Prostate gland (tissue), 2 donors: ENCODE measurements around the gene CTXND1. TPM values are rescaled to one million over a fixed set of nuclear protein-coding genes. Genes with fewer than 3 reads are reported as not detected.

Experiments
- DNase-seq: peaks from one replicate; pipeline ENCODE4 v3.0.0-alpha.2; 2019; ENCODE audit warnings: low spot score
- H3K27ac ChIP-seq, 2 donors: fragments of 200-600 bp; sonication (generic); 2 replicates each; pipeline ENCODE4 v1.5.1; 2017 to 2019
- H3K27me3 ChIP-seq: fragments of 200-600 bp; sonication (generic); replicated peaks from 2 replicates; pipeline ENCODE4 v1.5.1; 2019; ENCODE audit not compliant: insufficient read depth
- H3K36me3 ChIP-seq, 2 donors: fragments of 200-600 bp; sonication (generic); 1 replicate in 1 of 2; 2 replicates in 1 of 2; pipeline versions ENCODE4 v1.5.1 to v1.8.1; 2017 to 2019
- H3K4me1 ChIP-seq: fragments of 200-600 bp; sonication (generic); replicated peaks from 2 replicates; pipeline ENCODE4 v1.5.1; 2019
- H3K4me3 ChIP-seq, 2 donors: fragments of 200-600 bp; sonication (generic); 2 replicates each; pipeline ENCODE4 v1.5.1; 2017 to 2019
- H3K9me3 ChIP-seq: fragments of 200-600 bp; sonication (generic); 2 replicates; pipeline ENCODE4 v1.5.1; 2017
- CTCF ChIP-seq, 4 experiments: fragments of 200-600 bp in 2 of 4; fragments of 450-650 bp in 2 of 4; sonication (generic) in 2 of 4; IDR thresholded peaks; 1 replicate in 3 of 4; 2 replicates in 1 of 4; pipeline ENCODE4 v1.5.1; 2016 to 2019; ENCODE audit warnings: antibody characterized with exemption in 4 of 4, mild to moderate bottlenecking in 2 of 4, moderate library complexity in 2 of 4
- POLR2A ChIP-seq: fragments of 450-650 bp; IDR thresholded peaks from one replicate; pipeline ENCODE4 v1.6.1; 2016; ENCODE audit warnings: antibody characterized with exemption, mild to moderate bottlenecking
- POLR2AphosphoS5 ChIP-seq: sonication (generic); formaldehyde crosslinking; IDR thresholded peaks from one replicate; pipeline ENCODE4 v1.6.1; 2017; ENCODE audit warnings: antibody characterized with exemption
- WGBS: methylation state at CpG from one replicate; pipeline ENCODE4 v1.1.5; 2018; 5-methylcytosine and 5-hydroxymethylcytosine counted together
- intact Hi-C: fragments of 100-400 bp; cut with DNase I; formaldehyde crosslinking; loops from one replicate; pipeline ENCODE4 v1.14.2; 2022
- total RNA-seq, 2 donors: library from RNA; depleted of rRNA; stranded (reverse); fragments of >200 nt; gene quantifications; one replicate each; pipeline ENCODE4 v1.1.0, GENCODE V29; 2016

CTXND1 gene
- total RNA-seq, 2 donors from 2014 or later, result 0.96 TPM; not detected in 1

DNA sequence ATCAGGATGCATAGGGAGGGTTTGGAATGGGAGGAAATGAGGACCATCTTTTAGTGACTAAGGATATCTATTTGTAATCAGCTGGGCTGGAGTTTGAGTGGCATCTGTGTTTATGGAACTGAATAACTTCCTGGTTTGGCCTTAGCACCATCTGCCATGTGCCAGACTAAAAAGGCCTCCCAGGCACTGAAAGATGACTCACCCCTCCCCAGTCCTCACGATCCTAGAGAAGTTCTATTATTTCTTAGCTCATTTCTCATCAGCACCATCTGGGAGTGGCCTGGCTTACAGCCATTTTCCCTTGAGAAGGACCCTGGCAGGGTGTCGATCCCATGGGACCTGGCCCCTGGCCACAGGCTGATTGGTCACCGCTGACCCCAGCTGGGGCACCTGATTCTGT lies 23.9 kb upstream of the CTXND1 start:
- TF ChIP-seq CTCF (IDR thresholded peaks at IDR 0.05) (no peak), POLR2A (no peak), POLR2AphosphoS5 (no peak)
- intact Hi-C loops, result no loop called here
- no peaks in the 10 kb centered on the region for H3K4me1 ChIP-seq
- H3K36me3 ChIP-seq, result no peaks in the 10 kb centered on the region
- 57% methylated on average over 3 of the region's 3 CpGs for WGBS
- H3K4me3 ChIP-seq, result no peak overlapping the region
- no peaks in the 10 kb centered on the region for H3K9me3 ChIP-seq
- DNase-seq, result no peak
- H3K27me3 ChIP-seq, result no peaks in the 10 kb centered on the region
- no peak overlapping the region for H3K27ac ChIP-seq

DNA sequence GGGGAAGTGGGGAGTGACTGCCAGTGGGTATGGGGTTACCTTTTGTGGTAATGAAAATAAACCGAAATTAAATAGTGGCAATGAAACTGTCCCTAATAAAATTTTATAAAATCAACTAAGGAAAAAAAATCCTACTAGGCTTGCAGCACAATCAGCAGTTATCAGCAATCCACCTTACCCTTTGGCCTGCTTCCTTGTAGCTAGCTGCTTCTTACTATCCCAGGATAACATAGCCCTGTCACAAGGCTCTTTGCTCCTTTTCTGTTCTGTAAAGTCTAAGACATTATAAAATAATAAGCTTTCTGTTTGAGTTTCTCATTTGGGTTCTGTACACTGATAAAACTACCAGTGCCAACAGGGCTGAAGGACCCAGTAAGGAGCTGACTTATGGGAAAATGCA lies 23.0 kb upstream of the CTXND1 start:
- H3K27me3 ChIP-seq, result no peaks in the 10 kb centered on the region
- TF ChIP-seq POLR2A, result no peak
- TF ChIP-seq POLR2AphosphoS5, result no peak
- no peak for TF ChIP-seq CTCF (IDR thresholded peaks at IDR 0.05)
- DNase-seq, result no peak

DNA sequence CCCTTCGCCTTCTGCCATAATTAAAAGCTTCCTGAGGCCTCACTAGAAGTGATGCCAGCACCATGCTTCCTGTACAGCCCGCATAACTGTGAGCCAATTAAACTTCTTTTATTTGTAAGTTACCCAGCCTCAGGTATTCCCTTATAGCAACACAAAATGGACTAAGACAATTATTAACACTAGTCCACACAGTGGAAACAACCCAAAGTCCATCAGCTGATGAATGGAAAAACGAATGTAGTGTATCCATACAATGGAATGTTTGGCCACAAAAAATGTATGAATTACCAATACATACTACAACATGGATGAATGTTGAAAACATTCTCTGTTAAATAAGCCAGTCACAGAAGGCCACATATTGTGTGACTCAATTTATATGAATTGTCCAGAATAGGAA lies 22.5 kb upstream of the CTXND1 start:
- intact Hi-C loops, result no loop called here
- no peaks in the 10 kb centered on the region for H3K9me3 ChIP-seq
- no peak for DNase-seq
- TF ChIP-seq CTCF (IDR thresholded peaks at IDR 0.05) (no peak), POLR2A (no peak), POLR2AphosphoS5 (no peak)
- no peak overlapping the region for H3K27ac ChIP-seq
- H3K27me3 ChIP-seq, result no peaks in the 10 kb centered on the region
- WGBS, result 79% methylated on average over 3 of the region's 3 CpGs
- no peak overlapping the region for H3K4me3 ChIP-seq
- H3K4me1 ChIP-seq, result no peaks in the 10 kb centered on the region
- H3K36me3 ChIP-seq, result no peaks in the 10 kb centered on the region

More for the DNA sequence above, 23.0 kb upstream of the CTXND1 start:
- Histone ChIP-seq H3K9me3 (no peaks in the 10 kb centered on the region), H3K4me3 (no peak overlapping the region), H3K36me3 (no peaks in the 10 kb centered on the region), H3K27ac (no peak overlapping the region), H3K4me1 (no peaks in the 10 kb centered on the region)
- intact Hi-C loops, result no loop called here
- WGBS, result 51% methylated on average over 1 of the region's 1 CpG

DNA sequence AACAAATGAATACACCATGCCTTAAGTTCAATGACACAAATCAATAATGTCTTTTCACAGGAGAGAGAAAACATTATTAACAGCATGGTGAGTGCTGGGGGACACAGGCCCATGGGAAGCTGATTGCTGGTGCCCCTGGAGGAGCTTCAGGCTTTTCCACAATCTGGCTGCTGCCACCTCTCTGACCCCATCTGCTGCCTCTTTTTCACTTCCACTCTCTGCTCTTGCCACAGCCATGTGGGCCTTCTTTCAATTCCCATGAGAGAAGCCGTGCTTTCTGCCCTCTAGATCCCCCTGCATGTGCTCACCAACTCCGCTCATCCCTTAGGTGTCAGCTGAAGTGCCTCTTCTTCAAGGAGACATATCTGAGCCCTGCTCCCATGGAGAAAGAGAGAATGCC lies 21.0 kb upstream of the CTXND1 start:
- no peaks in the 10 kb centered on the region for H3K4me1 ChIP-seq
- H3K36me3 ChIP-seq, result no peaks in the 10 kb centered on the region
- no peaks in the 10 kb centered on the region for H3K27me3 ChIP-seq
- no peaks in the 10 kb centered on the region for H3K9me3 ChIP-seq
- TF ChIP-seq CTCF (IDR thresholded peaks at IDR 0.05), result no peak
- TF ChIP-seq POLR2A, result no peak
- no peak for TF ChIP-seq POLR2AphosphoS5
- H3K27ac ChIP-seq, result no peak overlapping the region
- DNase-seq, result no peak
- no peak overlapping the region for H3K4me3 ChIP-seq
- WGBS, result 86% methylated on average over 2 of the region's 2 CpGs
- intact Hi-C loops, result no loop called here

GRCh38 chr15:80270472-80270871 lies 18.5 kb upstream of the CTXND1 start:
- Histone ChIP-seq H3K27ac (no peak overlapping the region), H3K4me1 (no peaks in the 10 kb centered on the region), H3K9me3 (no peaks in the 10 kb centered on the region), H3K4me3 (no peak overlapping the region), H3K27me3 (peaks cover 4% of the 10 kb centered on the region), H3K36me3 (no peaks in the 10 kb centered on the region)
- TF ChIP-seq CTCF (IDR thresholded peaks at IDR 0.05) (no peak), POLR2AphosphoS5 (no peak), POLR2A (no peak)
- 88% methylated on average over 1 of the region's 1 CpG for WGBS
- intact Hi-C loops, result no loop called here
- DNase-seq, result no peak
